Measurements from ENCODE around the gene CLN6. TPM values are rescaled to one million over a fixed set of nuclear protein-coding genes. Genes with fewer than 3 reads are reported as not detected.
"Not testable (repeated sequence)": the region's sequence is repeated elsewhere in the genome, so short reads cannot be mapped to it uniquely, and the experiment has no call there.

CLN6 gene
- total RNA-seq, 1 donor from 2014 or later = 73.3 TPM

- Mint-ChIP-seq H3K36me3 (ENCODE audit: low read depth) (peaks cover 18% of the 10 kb centered on the region), H3K27ac (ENCODE audit: unreplicated experiment) (no peak overlapping the region), H3K4me3 (peak overlapping the region; percentile 53), H3K27me3 (ENCODE audit: low read depth) (no peaks in the 10 kb centered on the region), H3K9me3 (no peaks in the 10 kb centered on the region), H3K4me1 (peaks cover 37% of the 10 kb centered on the region)
- no peak for TF ChIP-seq CTCF (conservative IDR thresholded peaks at IDR 0.05)
- DNase-seq (ENCODE audit: low read depth, low spot score) = no peak
Measured at GRCh38 chr15:68224546-68225250, 4.8 kb downstream of the CLN6 start.

GRCh38 chr15:68224108-68224507, 5.4 kb downstream of the CLN6 start:
- no peak for DNase-seq (ENCODE audit: low read depth, low spot score)
- Mint-ChIP-seq H3K9me3 (no peaks in the 10 kb centered on the region), H3K27ac (ENCODE audit: unreplicated experiment) (no peak overlapping the region), H3K36me3 (ENCODE audit: low read depth) (peaks cover 18% of the 10 kb centered on the region), H3K4me3 (no peak overlapping the region), H3K4me1 (peaks cover 36% of the 10 kb centered on the region), H3K27me3 (ENCODE audit: low read depth) (no peaks in the 10 kb centered on the region)
- no peak for TF ChIP-seq CTCF (conservative IDR thresholded peaks at IDR 0.05)

GRCh38 chr15:68223171-68223570, 6.4 kb downstream of the CLN6 start:
- no peak for TF ChIP-seq CTCF (conservative IDR thresholded peaks at IDR 0.05)
- DNase-seq (ENCODE audit: low read depth, low spot score) = no peak
- Mint-ChIP-seq H3K36me3 (ENCODE audit: low read depth) (peaks cover 25% of the 10 kb centered on the region), H3K4me3 (peak overlapping the region; percentile 47), H3K9me3 (no peaks in the 10 kb centered on the region), H3K4me1 (peaks cover 30% of the 10 kb centered on the region), H3K27ac (ENCODE audit: unreplicated experiment) (no peak overlapping the region), H3K27me3 (ENCODE audit: low read depth) (no peaks in the 10 kb centered on the region)

GRCh38 chr15:68222432-68222743, 7.1 kb downstream of the CLN6 start:
- not testable (repeated sequence) for H3K27me3 Mint-ChIP-seq (ENCODE audit: low read depth); H3K4me3 Mint-ChIP-seq; H3K27ac Mint-ChIP-seq (ENCODE audit: unreplicated experiment); H3K9me3 Mint-ChIP-seq; DNase-seq (ENCODE audit: low read depth, low spot score)
- peaks cover 31% of the 10 kb centered on the region for H3K36me3 Mint-ChIP-seq (ENCODE audit: low read depth)
- peaks cover 22% of the 10 kb centered on the region for H3K4me1 Mint-ChIP-seq

DNA sequence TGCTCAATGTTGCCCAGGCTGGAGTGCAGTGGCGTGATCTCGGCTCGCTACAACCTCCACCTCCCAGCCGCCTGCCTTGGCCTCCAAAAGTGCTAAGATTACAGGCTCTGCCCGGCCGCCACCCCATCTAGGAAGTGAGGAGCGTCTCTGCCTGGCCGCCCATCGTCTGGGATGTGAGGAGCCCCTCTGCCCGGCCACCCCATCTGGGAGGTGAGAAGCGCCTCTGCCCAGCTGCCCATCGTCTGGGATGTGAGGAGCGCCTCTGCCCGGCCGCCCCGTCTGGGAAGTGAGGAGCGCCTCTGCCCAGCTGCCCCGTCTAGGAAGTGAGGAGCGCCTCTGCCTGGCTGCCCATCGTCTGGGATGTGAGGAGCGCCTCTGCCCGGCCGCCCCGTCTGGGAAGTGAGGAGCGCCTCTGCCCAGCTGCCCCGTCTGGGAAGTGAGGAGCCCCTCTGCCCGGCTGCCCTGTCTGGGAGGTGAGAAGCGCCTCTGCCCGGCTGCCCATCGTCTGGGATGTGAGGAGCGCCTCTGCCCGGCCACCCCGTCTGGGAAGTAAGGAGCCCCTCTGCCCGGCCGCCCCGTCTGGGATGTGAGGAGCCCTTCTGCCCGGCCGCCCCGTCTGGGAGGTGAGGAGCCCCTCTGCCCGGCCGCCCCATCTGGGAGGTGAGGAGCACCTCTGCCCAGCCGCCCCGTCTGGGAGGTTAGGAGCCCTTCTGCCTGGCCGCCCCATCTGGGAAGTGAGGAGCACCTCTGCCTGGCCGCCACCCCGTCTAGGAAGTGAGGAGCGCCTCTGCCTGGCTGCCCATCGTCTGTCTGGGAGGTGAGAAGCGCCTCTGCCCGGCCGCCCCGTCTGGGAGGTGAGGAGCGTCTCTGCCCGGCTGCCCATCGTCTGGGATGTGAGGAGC, 7.7 kb downstream of the CLN6 start:
- not testable (repeated sequence) for H3K4me3 Mint-ChIP-seq; H3K9me3 Mint-ChIP-seq; DNase-seq (ENCODE audit: low read depth, low spot score); H3K27me3 Mint-ChIP-seq (ENCODE audit: low read depth); H3K27ac Mint-ChIP-seq (ENCODE audit: unreplicated experiment)
- Mint-ChIP-seq H3K4me1 (peaks cover 17% of the 10 kb centered on the region), H3K36me3 (ENCODE audit: low read depth) (peaks cover 31% of the 10 kb centered on the region)

- peaks cover 34% of the 10 kb centered on the region for H3K36me3 Mint-ChIP-seq (ENCODE audit: low read depth)
- H3K4me3 Mint-ChIP-seq = no peak overlapping the region
- no peak overlapping the region for H3K27ac Mint-ChIP-seq (ENCODE audit: unreplicated experiment)
- no peak for TF ChIP-seq CTCF (conservative IDR thresholded peaks at IDR 0.05)
- no peaks in the 10 kb centered on the region for H3K27me3 Mint-ChIP-seq (ENCODE audit: low read depth)
- no peak for DNase-seq (ENCODE audit: low read depth, low spot score)
- no peaks in the 10 kb centered on the region for H3K9me3 Mint-ChIP-seq
- peaks cover 14% of the 10 kb centered on the region for H3K4me1 Mint-ChIP-seq
Measured at GRCh38 chr15:68220967-68221366, 8.6 kb downstream of the CLN6 start.
